HG02870 (cell line): ENCODE results near the gene EYA2.
"Not testable (repeated sequence)": the region's sequence is repeated elsewhere in the genome, so short reads cannot be mapped to it uniquely, and the experiment has no call there.

Experiments
- ATAC-seq: cut with Tn5 transposase; IDR thresholded peaks from one replicate; pipeline ENCODE4 v1.9.1; 2021; ENCODE audit warnings: mild to moderate bottlenecking, moderate library complexity; ENCODE audit not compliant: unreplicated experiment

Gene EYA2

GRCh38 chr20:47160240-47160639, 265.6 kb downstream of the EYA2 start:
- ATAC-seq: no peak

GRCh38 chr20:47160992-47161391, 266.3 kb downstream of the EYA2 start:
- no peak for ATAC-seq

GRCh38 chr20:47161411-47161810, 266.8 kb downstream of the EYA2 start:
- ATAC-seq: no peak

GRCh38 chr20:47164140-47164539, 269.5 kb downstream of the EYA2 start:
- ATAC-seq: no peak

- ATAC-seq: no peak
Observed at GRCh38 chr20:47165376-47165865, 270.8 kb downstream of the EYA2 start.

- ATAC-seq: no peak
Observed at GRCh38 chr20:47167846-47168245, 273.2 kb downstream of the EYA2 start.

- ATAC-seq: no peak
Observed at GRCh38 chr20:47172579-47172978, 277.9 kb downstream of the EYA2 start.

GRCh38 chr20:47173596-47174216, 279.1 kb downstream of the EYA2 start:
- ATAC-seq: no peak

GRCh38 chr20:47174456-47175243, 280.0 kb downstream of the EYA2 start:
- no peak for ATAC-seq

GRCh38 chr20:47175493-47175892, 280.9 kb downstream of the EYA2 start:
- ATAC-seq: no peak

GRCh38 chr20:47176217-47176616, 281.6 kb downstream of the EYA2 start:
- not testable (repeated sequence) for ATAC-seq

- ATAC-seq: no peak
Observed at GRCh38 chr20:47178277-47178676, 283.6 kb downstream of the EYA2 start.

- ATAC-seq: no peak
Observed at GRCh38 chr20:47178851-47179250, 284.2 kb downstream of the EYA2 start.

- ATAC-seq: no peak
Observed at GRCh38 chr20:47179267-47179666, 284.6 kb downstream of the EYA2 start.

GRCh38 chr20:47181056-47181862, 286.6 kb downstream of the EYA2 start:
- ATAC-seq: no peak

GRCh38 chr20:47183367-47183766, 288.7 kb downstream of the EYA2 start:
- no peak for ATAC-seq

GRCh38 chr20:47187450-47188195, 293.0 kb downstream of the EYA2 start:
- ATAC-seq: no peak

GRCh38 chr20:47188540-47188939, 293.9 kb downstream of the EYA2 start:
- ATAC-seq: no peak

- ATAC-seq: no peak
Observed at GRCh38 chr20:47189060-47189459, 294.4 kb downstream of the EYA2 start.

GRCh38 chr20:47191074-47191673, 296.5 kb downstream of the EYA2 start:
- ATAC-seq: no peak
